Right cardiac atrium (tissue), 5 donors: Measurements from ENCODE around the gene LYSMD2. TPM values are rescaled to one million over a fixed set of nuclear protein-coding genes. Genes with fewer than 3 reads are reported as not detected.
"Not testable (repeated sequence)": the region's sequence is repeated elsewhere in the genome, so short reads cannot be mapped to it uniquely, and the experiment has no call there.

ENCODE experiments used
- ATAC-seq, 2 donors: fragments of 200-7000 bp; cut with Tn5 transposase; one replicate each; pipeline versions ENCODE4 v1.8.0 to v1.9.1; 2020; ENCODE audit warnings: moderate library complexity in 2 of 2, mild to moderate bottlenecking in 1 of 2
- DNase-seq, 3 donors: peaks; one replicate each; pipeline ENCODE4 v3.0.0-alpha.2; 2020
- H3K27ac ChIP-seq: one replicate; pipeline ENCODE4 v1.5.1; 2013; ENCODE audit warnings: mild to moderate bottlenecking, low read length, control low read depth, moderate library complexity
- H3K27me3 ChIP-seq: one replicate; pipeline ENCODE4 v1.6.1; 2013; ENCODE audit not compliant: control insufficient read depth, insufficient read depth
- H3K4me1 ChIP-seq: one replicate; pipeline ENCODE4 v1.6.1; 2013; ENCODE audit warnings: low read length; ENCODE audit not compliant: control insufficient read depth, insufficient read depth
- H3K4me3 ChIP-seq: one replicate; pipeline ENCODE4 v1.5.1; 2013; ENCODE audit warnings: low read length, control low read depth
- H3K9me3 ChIP-seq: one replicate; pipeline ENCODE4 v1.6.1; 2013; ENCODE audit warnings: low read length; ENCODE audit not compliant: control insufficient read depth
- WGBS: extraction: QIAGEN DNeasy Blood & Tissue Kit; methylation state at CpG from one replicate; pipeline ENCODE4 v1.1.7; 2013; 5-methylcytosine and 5-hydroxymethylcytosine counted together
- intact Hi-C, 4 donors: fragments of 100-400 bp; cut with DNase I; formaldehyde crosslinking; loops; one replicate each; pipeline versions ENCODE4 v1.11.0 to v1.14.0; 2022 to 2023
- long read RNA-seq, 4 donors: library from polyadenylated mRNA; unstranded; transcript quantifications; one replicate each; pipeline ENCODE4 v2.0.0, GENCODE V29; 2020 to 2021
- polyA plus RNA-seq: library from polyadenylated mRNA; stranded (reverse); fragments of 200-250 nt; gene quantifications from one replicate; pipeline ENCODE4 v1.2.3, GENCODE V29; 2013
- total RNA-seq, 4 donors: library from RNA; stranded (reverse); fragmentation: NEBNext Ultra II Directional; extraction: Animal tissue kit (Norgen Biotek cat#: 25700); gene quantifications; one replicate each; pipeline ENCODE4 v1.2.1, GENCODE V29; 2021
- donor health status: healthy with polysubstance abuse.
- donor health status: DM: no; HTN: yes; CAD: no.
- donor health status: DM: no; HTN: no; CAD: no.
- donor health status: DM: no; HTN: yes; CAD: no; lungs with severe emphysema.
- donor health status: DM: yes; HTN: yes; CAD: no.

Gene LYSMD2
- total RNA-seq (1 to 10 TPM; 6.5 to 7.6 (median 6.7) TPM), polyA plus RNA-seq (7.8 TPM)
- long read RNA-seq, donor 1, transcript LYSMD2-201 (3 exons, 1,759 nt), result major isoform, 15 of 18 reads
- long read RNA-seq, donor 1, partial matches to known transcripts, result 0 of 18 reads
- long read RNA-seq, donor 1, other reads (novel, unspliced or antisense), result 3 of 18 reads
- long read RNA-seq, donor 2, transcript LYSMD2-201 (3 exons, 1,759 nt), result major isoform, 8 of 11 reads
- long read RNA-seq, donor 2, partial matches to known transcripts, result 0 of 11 reads
- long read RNA-seq, donor 2, other reads (novel, unspliced or antisense), result 3 of 11 reads
- long read RNA-seq, donor 3, transcript LYSMD2-201 (3 exons, 1,759 nt), result major isoform, 14 of 17 reads
- long read RNA-seq, donor 3, partial matches to known transcripts, result 1 of 17 reads
- long read RNA-seq, donor 3, other reads (novel, unspliced or antisense), result 2 of 17 reads
- long read RNA-seq, donor 4, partial matches to known transcripts, result 0 of 5 reads
- long read RNA-seq, donor 4, other reads (novel, unspliced or antisense), result 1 of 5 reads

- no peaks in the 10 kb centered on the region for H3K9me3 ChIP-seq
- peak within 1 kb of the TSS; percentile 68 for H3K4me3 ChIP-seq
- under 1% methylated on average over 67 of the region's 67 CpGs for WGBS
- H3K27ac ChIP-seq, result peak within 1 kb of the TSS; percentile 49
- peak; percentile 86 to 95 (median 94) for DNase-seq
- peak; percentile 96 to 97 for ATAC-seq
- H3K4me1 ChIP-seq, result peaks cover 3% of the 10 kb centered on the region
- intact Hi-C loops, result no loop called here
- no peaks in the 10 kb centered on the region for H3K27me3 ChIP-seq
Observed at GRCh38 chr15:51737522-51738305, at the start of gene LYSMD2. TSS of gene LYSMD2 (minus strand) at chr15:51737655. CDS start at chr15:51737622, 33 bp downstream.

DNA sequence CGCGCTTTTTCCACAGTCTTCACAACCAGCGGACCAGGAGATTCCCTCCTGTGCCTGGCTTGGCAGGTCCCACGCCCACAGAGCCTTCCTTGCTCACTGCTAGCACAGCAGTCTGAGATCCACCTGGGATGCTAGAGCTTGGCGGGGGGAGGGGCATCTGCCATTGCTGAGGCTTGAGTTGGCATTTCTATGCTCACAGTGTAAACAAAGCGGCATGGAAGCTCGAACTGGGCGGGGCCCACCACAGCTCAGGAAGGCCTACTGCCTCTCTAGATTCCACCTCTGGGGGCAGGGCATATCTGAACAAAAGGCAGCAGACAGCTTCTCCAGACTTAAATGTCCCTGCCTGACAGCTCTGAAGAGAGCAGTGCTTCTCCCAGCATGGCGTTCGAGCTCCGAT, 49.7 kb upstream of the LYSMD2 start:
- 96% methylated on average over 11 of the region's 11 CpGs for WGBS

DNA sequence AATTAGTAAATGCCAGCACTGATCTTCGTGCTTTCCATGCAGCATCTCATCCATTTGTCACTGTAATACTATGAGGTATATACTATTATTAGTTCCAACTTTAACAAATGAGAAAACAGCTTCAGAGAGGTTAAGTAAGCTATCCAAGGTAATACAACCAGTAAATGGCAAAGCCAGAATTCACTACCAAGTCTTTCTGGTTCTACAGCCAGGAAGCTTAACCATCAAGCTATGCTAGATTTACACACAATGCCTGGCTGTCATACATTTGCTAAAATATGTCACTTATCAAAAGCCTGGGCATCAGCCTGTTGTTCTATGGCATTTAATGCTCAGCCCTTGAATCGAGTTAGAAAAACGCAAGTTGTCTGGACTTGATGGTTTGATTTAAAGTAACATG, 46.5 kb upstream of the LYSMD2 start:
- DNase-seq, result no peak
- no peak overlapping the region for H3K4me3 ChIP-seq
- no peaks in the 10 kb centered on the region for H3K4me1 ChIP-seq
- ATAC-seq, result no peak
- H3K27me3 ChIP-seq, result no peaks in the 10 kb centered on the region
- H3K9me3 ChIP-seq, result no peaks in the 10 kb centered on the region
- intact Hi-C loops, result no loop called here
- WGBS, result 94% methylated on average over 3 of the region's 3 CpGs
- H3K27ac ChIP-seq, result no peak overlapping the region

More for the DNA sequence above, 49.7 kb upstream of the LYSMD2 start:
- DNase-seq, H3K9me3 ChIP-seq, H3K4me3 ChIP-seq, ATAC-seq, H3K27ac ChIP-seq, H3K27me3 ChIP-seq, H3K4me1 ChIP-seq, intact Hi-C loops: not testable (repeated sequence)

DNA sequence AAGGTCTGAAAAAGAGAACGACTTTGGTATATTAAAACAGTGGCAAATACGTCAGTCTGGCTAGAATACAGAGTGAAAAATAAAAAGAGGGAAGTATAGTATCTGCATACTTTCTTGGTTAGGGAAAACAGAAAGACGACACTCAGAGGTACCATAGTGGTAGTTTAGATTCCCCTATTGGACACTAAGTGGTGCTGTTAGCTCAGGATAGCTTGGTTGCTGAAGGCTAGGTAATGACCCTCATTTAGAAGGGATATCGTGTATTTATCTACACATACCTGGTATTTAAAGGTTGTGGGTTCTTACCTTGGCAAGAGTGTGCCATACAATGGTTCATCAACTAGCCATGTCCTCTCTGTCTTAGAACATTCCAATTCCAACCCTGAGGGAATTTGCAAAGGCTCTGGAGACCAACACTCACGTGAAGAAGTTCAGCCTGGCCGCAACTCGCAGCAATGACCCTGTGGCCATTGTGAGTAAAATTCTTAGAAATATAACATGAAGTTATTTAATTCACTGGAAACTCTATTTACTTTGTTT, 45.0 kb upstream of the LYSMD2 start:
- 85% methylated on average over 7 of the region's 7 CpGs for WGBS
- intact Hi-C loops, result no loop called here

DNA sequence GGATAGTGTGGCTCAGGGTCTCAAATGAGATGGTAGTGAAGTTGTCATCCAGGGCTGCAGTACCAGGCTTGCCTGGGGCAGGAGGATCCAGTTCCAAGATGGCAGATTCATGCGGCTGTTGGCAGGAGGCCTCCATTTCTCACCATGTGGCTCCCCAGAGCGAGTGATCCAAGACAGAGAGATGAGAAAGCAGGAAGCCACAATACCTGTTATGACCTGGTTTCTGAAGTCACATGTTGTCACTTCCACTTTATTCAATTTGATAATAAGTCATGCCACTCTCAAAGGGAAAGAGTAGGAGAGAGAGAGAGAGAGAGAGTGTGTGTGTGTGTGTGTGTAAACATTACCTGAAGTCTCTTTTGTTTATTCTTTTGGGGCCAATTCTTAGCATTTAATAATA, 44.1 kb upstream of the LYSMD2 start:
- ATAC-seq (no peak), DNase-seq (no peak)
- no peaks in the 10 kb centered on the region for H3K27me3 ChIP-seq
- WGBS, result 91% methylated on average over 2 of the region's 2 CpGs
- no peaks in the 10 kb centered on the region for H3K4me1 ChIP-seq
- no peak overlapping the region for H3K27ac ChIP-seq
- no peak overlapping the region for H3K4me3 ChIP-seq
- intact Hi-C loops, result no loop called here
- no peaks in the 10 kb centered on the region for H3K9me3 ChIP-seq

More for the DNA sequence above, 45.0 kb upstream of the LYSMD2 start:
- ATAC-seq (no peak), DNase-seq (no peak)
- H3K27ac ChIP-seq, result no peak overlapping the region
- no peaks in the 10 kb centered on the region for H3K27me3 ChIP-seq
- no peaks in the 10 kb centered on the region for H3K4me1 ChIP-seq
- H3K9me3 ChIP-seq, result no peaks in the 10 kb centered on the region
- no peak overlapping the region for H3K4me3 ChIP-seq

DNA sequence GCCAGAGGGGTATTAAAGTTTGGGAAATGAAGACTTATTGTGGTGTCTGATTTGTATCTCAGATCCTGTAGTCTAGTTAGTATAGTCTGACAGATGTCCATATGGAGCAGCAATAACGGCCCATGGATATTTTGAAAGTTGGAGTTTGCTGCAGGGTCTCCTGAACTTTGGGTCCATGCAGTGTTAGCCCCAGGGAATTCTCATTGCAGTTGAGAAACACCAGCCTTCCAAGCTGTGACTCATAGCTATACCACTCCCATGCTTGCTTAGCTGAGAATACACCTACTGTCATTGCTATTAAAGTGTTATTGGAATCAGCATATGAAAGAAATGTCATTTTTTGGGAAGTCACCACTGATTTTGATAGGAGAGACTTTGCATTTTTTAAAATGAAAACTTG, 43.2 kb upstream of the LYSMD2 start:
- H3K4me1 ChIP-seq, result no peaks in the 10 kb centered on the region
- H3K4me3 ChIP-seq, result no peak overlapping the region
- no peaks in the 10 kb centered on the region for H3K9me3 ChIP-seq
- ATAC-seq (no peak), DNase-seq (no peak)
- H3K27ac ChIP-seq, result no peak overlapping the region
- intact Hi-C loops, result no loop called here
- WGBS, result 84% methylated on average over 1 of the region's 1 CpG
- H3K27me3 ChIP-seq, result no peaks in the 10 kb centered on the region

DNA sequence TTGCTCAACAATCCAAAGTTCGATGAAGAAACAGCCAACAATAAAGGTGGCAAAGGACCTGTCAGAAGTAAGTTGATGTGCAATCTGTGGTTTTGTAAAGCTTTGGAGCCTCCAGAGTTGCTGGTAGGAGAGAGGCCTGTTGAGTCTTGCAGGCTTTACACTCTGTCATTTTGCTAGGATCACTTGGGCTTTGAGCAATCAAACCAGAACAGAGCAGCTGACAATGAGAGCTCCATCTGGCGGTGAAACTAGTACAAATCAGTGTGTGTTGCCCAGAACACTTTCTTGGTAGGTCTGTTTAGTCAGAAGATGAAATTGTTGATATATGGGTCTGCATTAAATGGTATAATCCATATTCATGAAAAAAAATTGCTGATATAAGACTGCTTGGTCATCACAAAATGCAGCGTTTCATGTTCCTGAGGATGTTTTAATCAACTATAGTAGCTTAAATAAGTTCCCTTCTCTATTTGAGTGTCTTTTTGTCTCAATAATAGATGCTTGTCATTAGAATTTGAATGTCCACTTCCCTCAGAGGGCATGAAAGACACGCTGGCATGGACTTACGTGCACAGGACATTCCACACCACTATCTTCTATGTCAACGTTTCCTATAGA, 39.6 kb upstream of the LYSMD2 start:
- DNase-seq, result peak in 2 of 3 donors; percentile 52 to 53
- WGBS, result 55% methylated on average over 6 of the region's 6 CpGs
- peak; percentile 87 to 93 for ATAC-seq
- intact Hi-C loops, result loop anchor here (1.0 to 5.0 kb wide), 3 partner anchors 125 to 128 kb away; no protein-coding TSS in a partner anchor
- Histone ChIP-seq H3K4me3 (no peak overlapping the region), H3K27me3 (no peaks in the 10 kb centered on the region), H3K27ac (no peak overlapping the region), H3K9me3 (no peaks in the 10 kb centered on the region), H3K4me1 (no peaks in the 10 kb centered on the region)

- Histone ChIP-seq H3K27me3 (no peaks in the 10 kb centered on the region), H3K4me3 (no peak overlapping the region), H3K27ac (no peak overlapping the region), H3K9me3 (no peaks in the 10 kb centered on the region), H3K4me1 (no peaks in the 10 kb centered on the region)
- ATAC-seq (peak; percentile 76 to 89), DNase-seq (peak in 1 of 3 donors; percentile 28)
- WGBS, result 53% methylated on average over 11 of the region's 11 CpGs
- intact Hi-C loops, result loop anchor here (1.0 to 5.0 kb wide), 3 partner anchors 124 to 127 kb away; no protein-coding TSS in a partner anchor
Observed at GRCh38 chr15:51775967-51776816, 38.7 kb upstream of the LYSMD2 start.

DNA sequence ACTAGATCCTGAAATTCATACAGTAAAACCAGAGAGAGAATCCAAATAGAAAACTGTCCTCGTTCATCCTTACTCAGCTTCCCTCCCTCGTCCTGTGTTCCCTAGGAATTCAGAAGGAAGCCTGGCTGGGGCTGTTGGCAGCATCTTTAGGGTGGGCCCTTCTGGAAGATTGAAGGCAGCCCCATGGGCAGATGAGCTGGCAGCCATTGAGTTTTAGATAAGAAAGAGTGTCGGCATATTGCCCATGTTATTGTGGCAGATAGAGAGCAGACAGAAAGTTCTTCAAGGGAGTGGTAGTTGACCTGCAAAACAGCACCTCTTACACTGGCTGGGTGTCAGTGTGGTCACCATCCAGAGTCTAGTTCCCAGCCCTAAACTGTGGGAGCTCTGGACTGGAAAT, 37.5 kb upstream of the LYSMD2 start:
- Histone ChIP-seq H3K4me1 (no peaks in the 10 kb centered on the region), H3K27ac (no peak overlapping the region), H3K9me3 (no peaks in the 10 kb centered on the region), H3K27me3 (no peaks in the 10 kb centered on the region), H3K4me3 (no peak overlapping the region)
- ATAC-seq, result peak in 1 of 2 donors; percentile 20
- 41% methylated on average over 3 of the region's 3 CpGs for WGBS
- intact Hi-C loops, result loop anchor here in 2 of 4 donors (5.0 kb wide), 1 partner anchor 123 kb away; no protein-coding TSS in a partner anchor
- DNase-seq, result peak in 1 of 3 donors; percentile 68

DNA sequence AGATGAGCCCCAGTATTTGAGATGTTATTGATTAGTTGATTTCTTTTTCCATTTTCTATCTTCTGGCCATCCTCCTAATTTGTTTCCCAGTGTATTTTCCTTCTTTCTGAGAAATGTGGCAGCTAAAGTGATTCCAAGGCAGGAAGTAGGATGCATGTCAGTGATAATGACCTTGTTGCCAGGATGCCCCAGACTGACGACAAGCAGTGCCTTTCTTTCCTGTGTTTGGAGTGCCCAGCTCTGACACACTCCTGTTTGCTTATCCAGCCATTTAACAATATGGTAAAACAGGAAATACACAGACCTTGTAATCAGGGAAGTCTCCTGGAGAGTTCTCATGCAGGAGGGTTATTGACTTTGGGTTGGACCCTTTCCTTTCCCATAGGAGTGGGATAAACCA, 34.3 kb upstream of the LYSMD2 start:
- Histone ChIP-seq H3K4me1 (no peaks in the 10 kb centered on the region), H3K9me3 (no peaks in the 10 kb centered on the region), H3K4me3 (no peak overlapping the region), H3K27me3 (no peaks in the 10 kb centered on the region), H3K27ac (no peak overlapping the region)
- ATAC-seq, result peak in 1 of 2 donors; percentile 19
- intact Hi-C loops, result no loop called here
- WGBS, result 42% methylated on average over 1 of the region's 1 CpG
- DNase-seq, result no peak
